ENCODE data around the gene DIDO1.

DNA sequence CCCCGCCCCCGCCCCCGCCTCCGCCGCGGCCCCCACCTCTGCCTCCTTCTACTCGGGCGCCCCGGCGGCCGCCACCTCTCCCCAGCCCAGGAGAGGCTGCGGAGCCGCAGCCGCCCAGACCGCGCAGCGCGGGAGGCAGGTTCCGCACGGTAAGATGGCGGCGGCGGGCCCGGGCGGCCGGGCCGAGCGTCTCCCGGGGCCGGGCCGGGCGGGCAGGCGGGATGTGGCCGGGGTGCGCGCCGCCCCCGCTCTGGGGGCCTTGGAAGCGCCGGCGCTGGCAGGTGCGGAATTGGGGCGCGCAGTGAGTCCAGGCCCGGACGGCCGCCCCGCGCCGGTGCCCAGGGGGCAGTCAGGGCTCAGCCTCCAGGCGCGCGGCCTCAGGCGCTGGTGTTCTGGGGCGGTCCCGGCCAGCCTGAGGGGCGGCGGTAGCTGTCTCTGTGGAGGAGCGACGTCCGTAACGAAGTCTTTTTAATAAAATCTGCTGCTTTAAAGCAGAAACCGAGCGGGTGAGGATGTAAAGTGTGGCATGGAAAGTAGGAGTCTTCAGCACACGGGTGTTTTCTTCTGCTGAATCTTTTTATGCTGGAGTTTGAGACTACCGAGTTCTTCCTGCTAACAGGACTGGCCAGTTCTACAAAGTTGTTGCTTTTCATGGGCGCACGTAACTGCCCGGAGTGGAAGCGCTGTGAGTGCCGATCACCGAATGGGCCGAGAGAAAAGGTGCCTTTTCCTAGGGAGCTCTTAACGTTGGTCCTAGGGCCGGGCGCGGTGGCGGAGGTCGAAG lies 12.0 kb upstream of the DIDO1 start, which contains the start of gene GID8:
- TF ChIP-seq CTCF (IDR thresholded peaks at IDR 0.05; ENCODE audit: low read length) (no peak), EZH2 (optimal IDR thresholded peaks at IDR 0.05; ENCODE audit: low read depth, low read length) (no peak), EZH2phosphoT487 (IDR thresholded peaks at IDR 0.05; ENCODE audit: low read length) (no peak)
